Smooth muscle cell (in vitro differentiated cells): ENCODE data around the gene BLTP1. TPM values are rescaled to one million over a fixed set of nuclear protein-coding genes. Genes with fewer than 3 reads are reported as not detected.

ENCODE experiments used
- DNase-seq: peaks from one replicate; lab custom pipeline; 2025; ENCODE audit not compliant: unreplicated experiment; lab: John Stamatoyannopoulos, UW
- H2AFZ ChIP-seq: fragments of 200-600 bp; sonication (generic); 2 replicates; pipeline ENCODE4 v1.6.0; 2016; ENCODE audit warnings: antibody characterized with exemption, low read depth, mild to moderate bottlenecking
- H3F3A ChIP-seq: fragments of 200-600 bp; sonication (generic); 2 replicates; pipeline ENCODE4 v1.6.0; 2017; ENCODE audit warnings: antibody characterized with exemption, low read depth
- H3K27ac ChIP-seq: fragments of 200-600 bp; sonication (generic); 2 replicates; pipeline ENCODE4 v1.5.1; 2016; ENCODE audit warnings: low read depth, mild to moderate bottlenecking
- H3K27me3 ChIP-seq: fragments of 200-600 bp; sonication (generic); 2 replicates; pipeline ENCODE4 v1.6.1; 2016; ENCODE audit warnings: low read depth, mild to moderate bottlenecking
- H3K36me3 ChIP-seq: fragments of 200-600 bp; sonication (generic); 2 replicates; pipeline ENCODE4 v1.5.1; 2016; ENCODE audit warnings: low read depth
- H3K4me1 ChIP-seq: fragments of 200-600 bp; sonication (generic); 2 replicates; pipeline ENCODE4 v1.5.1; 2016; ENCODE audit warnings: low read depth
- H3K4me2 ChIP-seq: fragments of 200-600 bp; sonication (generic); 2 replicates; pipeline ENCODE4 v1.6.0; 2016; ENCODE audit warnings: mild to moderate bottlenecking
- H3K4me3 ChIP-seq: fragments of 200-600 bp; sonication (generic); 2 replicates; pipeline ENCODE4 v1.5.1; 2016; ENCODE audit warnings: mild to moderate bottlenecking
- H3K79me2 ChIP-seq: fragments of 200-600 bp; sonication (generic); 2 replicates; pipeline ENCODE4 v1.6.0; 2016; ENCODE audit warnings: low read depth, mild to moderate bottlenecking
- H3K9ac ChIP-seq: fragments of 200-600 bp; sonication (generic); 2 replicates; pipeline ENCODE4 v1.6.0; 2016; ENCODE audit warnings: low read depth
- H3K9me3 ChIP-seq: fragments of 200-600 bp; sonication (generic); replicated peaks from 2 replicates; pipeline ENCODE4 v1.5.1; 2016; ENCODE audit warnings: low read depth
- H4K20me1 ChIP-seq: fragments of 200-600 bp; sonication (generic); 2 replicates; pipeline ENCODE4 v1.6.0; 2016; ENCODE audit warnings: low read depth
- WGBS: methylation state at CpG from one replicate; pipeline ENCODE4 v1.1.7; 2016; ENCODE audit warnings: low lambda C conversion rate; 5-methylcytosine and 5-hydroxymethylcytosine counted together
- polyA plus RNA-seq: library from polyadenylated mRNA; unstranded; fragments of >200 nt; fragmentation: Nextera tagmentation; extraction: Ambion mirVana; gene quantifications from 2 replicates; pipeline ENCODE4 v1.2.1, GENCODE V29; 2016
- total RNA-seq: library from RNA; depleted of rRNA; stranded (reverse); fragments of >200 nt; gene quantifications from 2 replicates; pipeline ENCODE4 v1.2.3, GENCODE V29; 2014
- TF ChIP-seq, protein P1 (sequence below): fragments of 200-600 bp; sonication (generic); IDR thresholded peaks from 2 replicates; pipeline ENCODE4 v1.5.1; 2017; ENCODE audit warnings: borderline replicate concordance, mild to moderate bottlenecking, antibody characterized with exemption; ENCODE audit not compliant: insufficient read depth, poor library complexity, severe bottlenecking

The BLTP1 gene
- total and polyA plus RNA-seq, 2 experiments from 2014 or later = 4.7 to 80.5 TPM

GRCh38 chr4:122163767-122164166 lies 11.6 kb downstream of the BLTP1 start:
- Histone ChIP-seq H2AFZ (no peak overlapping the region), H3F3A (no peaks in the 10 kb centered on the region), H3K9ac (no peak overlapping the region), H3K79me2 (peaks cover 74% of the 10 kb centered on the region), H3K9me3 (no peaks in the 10 kb centered on the region), H3K27me3 (no peaks in the 10 kb centered on the region), H3K36me3 (no peaks in the 10 kb centered on the region), H3K4me3 (no peak overlapping the region), H3K4me2 (no peak overlapping the region), H3K27ac (no peak overlapping the region), H4K20me1 (peaks cover 67% of the 10 kb centered on the region), H3K4me1 (no peaks in the 10 kb centered on the region)
- TF ChIP-seq, protein P1, sequence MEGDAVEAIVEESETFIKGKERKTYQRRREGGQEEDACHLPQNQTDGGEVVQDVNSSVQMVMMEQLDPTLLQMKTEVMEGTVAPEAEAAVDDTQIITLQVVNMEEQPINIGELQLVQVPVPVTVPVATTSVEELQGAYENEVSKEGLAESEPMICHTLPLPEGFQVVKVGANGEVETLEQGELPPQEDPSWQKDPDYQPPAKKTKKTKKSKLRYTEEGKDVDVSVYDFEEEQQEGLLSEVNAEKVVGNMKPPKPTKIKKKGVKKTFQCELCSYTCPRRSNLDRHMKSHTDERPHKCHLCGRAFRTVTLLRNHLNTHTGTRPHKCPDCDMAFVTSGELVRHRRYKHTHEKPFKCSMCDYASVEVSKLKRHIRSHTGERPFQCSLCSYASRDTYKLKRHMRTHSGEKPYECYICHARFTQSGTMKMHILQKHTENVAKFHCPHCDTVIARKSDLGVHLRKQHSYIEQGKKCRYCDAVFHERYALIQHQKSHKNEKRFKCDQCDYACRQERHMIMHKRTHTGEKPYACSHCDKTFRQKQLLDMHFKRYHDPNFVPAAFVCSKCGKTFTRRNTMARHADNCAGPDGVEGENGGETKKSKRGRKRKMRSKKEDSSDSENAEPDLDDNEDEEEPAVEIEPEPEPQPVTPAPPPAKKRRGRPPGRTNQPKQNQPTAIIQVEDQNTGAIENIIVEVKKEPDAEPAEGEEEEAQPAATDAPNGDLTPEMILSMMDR = no peak
- DNase-seq = no peak
- WGBS = 96% methylated on average over 1 of the region's 1 CpG

DNA sequence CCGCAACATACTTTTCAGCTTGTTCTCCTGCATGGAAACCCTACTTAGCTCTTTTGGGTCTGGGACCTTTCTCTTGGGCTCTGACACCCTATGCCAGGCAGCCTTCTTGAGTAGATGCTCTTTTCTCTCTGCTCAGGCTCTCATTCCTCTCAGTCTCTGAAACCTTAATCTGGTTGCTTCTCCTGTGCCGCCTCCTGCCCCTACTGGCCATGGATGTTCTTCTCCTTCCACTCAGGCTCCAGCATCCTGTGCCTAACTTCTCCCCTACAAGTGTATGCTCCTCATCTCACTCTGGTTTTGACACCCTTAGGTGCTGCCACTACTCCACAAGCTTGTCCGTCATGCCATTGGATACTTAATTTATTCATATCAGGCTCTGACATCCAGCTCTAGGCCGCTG lies 15.2 kb downstream of the BLTP1 start:
- Histone ChIP-seq H3K4me2 (no peak overlapping the region), H3K4me3 (no peak overlapping the region), H3K9ac (no peak overlapping the region), H3K4me1 (no peaks in the 10 kb centered on the region), H3K27me3 (no peaks in the 10 kb centered on the region), H3K36me3 (no peaks in the 10 kb centered on the region), H2AFZ (no peak overlapping the region), H3K27ac (no peak overlapping the region), H3K9me3 (no peaks in the 10 kb centered on the region), H3F3A (no peaks in the 10 kb centered on the region), H3K79me2 (peaks cover 57% of the 10 kb centered on the region), H4K20me1 (peaks cover 60% of the 10 kb centered on the region)
- TF ChIP-seq, protein P1 = no peak
- 94% methylated on average over 4 of the region's 4 CpGs for WGBS
- no peak for DNase-seq

- peaks cover 53% of the 10 kb centered on the region for H4K20me1 ChIP-seq
These were observed 18.6 kb downstream of the BLTP1 start for GRCh38 chr4:122170775-122171174.

DNA sequence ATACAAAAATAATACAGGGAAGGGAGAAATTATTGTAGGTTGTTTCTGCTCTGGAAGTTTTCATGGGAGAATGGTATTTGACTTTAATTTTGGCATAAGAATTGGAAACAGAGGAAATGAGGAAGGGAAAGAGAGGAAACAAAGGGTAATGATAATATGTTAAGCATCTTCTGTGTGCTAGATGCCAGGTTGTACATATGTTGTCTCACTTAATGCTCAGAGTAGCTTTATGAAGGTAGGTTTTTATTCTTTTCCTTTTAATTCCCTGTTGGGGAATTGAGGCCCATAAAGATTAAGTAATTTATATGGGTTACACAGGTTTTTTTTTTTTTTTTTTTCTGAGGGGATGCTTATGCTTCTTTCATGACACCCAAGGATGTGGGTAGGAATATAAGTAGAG lies 19.2 kb downstream of the BLTP1 start:
- TF ChIP-seq, protein P1 = no peak
- Histone ChIP-seq H2AFZ (no peak overlapping the region), H3K27me3 (no peaks in the 10 kb centered on the region), H3K4me3 (no peak overlapping the region), H3K4me2 (no peak overlapping the region), H3K9me3 (no peaks in the 10 kb centered on the region), H4K20me1 (peaks cover 53% of the 10 kb centered on the region), H3K79me2 (peaks cover 36% of the 10 kb centered on the region), H3K9ac (no peak overlapping the region), H3K36me3 (no peaks in the 10 kb centered on the region), H3K27ac (no peak overlapping the region), H3K4me1 (no peaks in the 10 kb centered on the region), H3F3A (no peaks in the 10 kb centered on the region)
- no peak for DNase-seq

More at GRCh38 chr4:122170775-122171174, 18.6 kb downstream of the BLTP1 start:
- H3K4me2 ChIP-seq = no peak overlapping the region
- H3K9ac ChIP-seq = no peak overlapping the region
- H3K27ac ChIP-seq = no peak overlapping the region
- H2AFZ ChIP-seq = no peak overlapping the region
- H3K4me3 ChIP-seq = no peak overlapping the region
- no peaks in the 10 kb centered on the region for H3K9me3 ChIP-seq
- no peaks in the 10 kb centered on the region for H3K36me3 ChIP-seq
- no peak for DNase-seq
- no peaks in the 10 kb centered on the region for H3K4me1 ChIP-seq
- 94% methylated on average over 1 of the region's 1 CpG for WGBS
- H3K27me3 ChIP-seq = no peaks in the 10 kb centered on the region
- H3F3A ChIP-seq = no peaks in the 10 kb centered on the region
- peaks cover 36% of the 10 kb centered on the region for H3K79me2 ChIP-seq
- TF ChIP-seq, protein P1 = no peak
